ENCODE results near the gene LY6G6F.

LY6G6F gene

GRCh38 chr6:31665501-31666336, 40.9 kb upstream of the LY6G6F start, which contains the start of gene CSNK2B:
CSNK2B (plus strand) TSS chr6:31666080; CDS start chr6:31666832, 752 bp downstream.
- peak; percentile 99 for DNase-seq (ENCODE audit: low read depth)
- TF ChIP-seq CTCF (IDR thresholded peaks at IDR 0.05; ENCODE audit: insufficient read depth, low read depth, low read length, missing control alignments) = peak; percentile 7
- peak within 1 kb of the TSS; percentile 66 for H3K4me3 ChIP-seq (ENCODE audit: low read length)

- no peak for TF ChIP-seq CTCF (IDR thresholded peaks at IDR 0.05; ENCODE audit: insufficient read depth, low read depth, low read length, missing control alignments)
- peak overlapping the region; percentile 66 for H3K4me3 ChIP-seq (ENCODE audit: low read length)
- DNase-seq (ENCODE audit: low read depth) = peak; percentile 31
Measured at GRCh38 chr6:31666337-31666965, 40.2 kb upstream of the LY6G6F start.

GRCh38 chr6:31669676-31670075, 37.0 kb upstream of the LY6G6F start, which contains the start of gene LY6G5B:
LY6G5B (plus strand) TSS chr6:31669976; CDS start chr6:31670951, 975 bp downstream.
- no peak for DNase-seq (ENCODE audit: low read depth)
- TF ChIP-seq CTCF (IDR thresholded peaks at IDR 0.05; ENCODE audit: insufficient read depth, low read depth, low read length, missing control alignments) = no peak
- H3K4me3 ChIP-seq (ENCODE audit: low read length) = no peak within 1 kb of the TSS

GRCh38 chr6:31676322-31676903, 30.3 kb upstream of the LY6G6F start:
- TF ChIP-seq CTCF (IDR thresholded peaks at IDR 0.05; ENCODE audit: insufficient read depth, low read depth, low read length, missing control alignments) = no peak
- DNase-seq (ENCODE audit: low read depth) = no peak
- no peak overlapping the region for H3K4me3 ChIP-seq (ENCODE audit: low read length)

GRCh38 chr6:31676904-31677303, 29.8 kb upstream of the LY6G6F start:
- H3K4me3 ChIP-seq (ENCODE audit: low read length) = no peak overlapping the region
- no peak for TF ChIP-seq CTCF (IDR thresholded peaks at IDR 0.05; ENCODE audit: insufficient read depth, low read depth, low read length, missing control alignments)

GRCh38 chr6:31677955-31678354, 28.7 kb upstream of the LY6G6F start:
- no peak for DNase-seq (ENCODE audit: low read depth)
- no peak overlapping the region for H3K4me3 ChIP-seq (ENCODE audit: low read length)
- TF ChIP-seq CTCF (IDR thresholded peaks at IDR 0.05; ENCODE audit: insufficient read depth, low read depth, low read length, missing control alignments) = no peak

More at GRCh38 chr6:31676904-31677303, 29.8 kb upstream of the LY6G6F start:
- peak; percentile 38 for DNase-seq (ENCODE audit: low read depth)
